Motor neuron (in vitro differentiated cells): Measurements from ENCODE around the gene C4B. TPM values are rescaled to one million over a fixed set of nuclear protein-coding genes. Genes with fewer than 3 reads are reported as not detected.
"Not testable (repeated sequence)": the region's sequence is repeated elsewhere in the genome, so short reads cannot be mapped to it uniquely, and the experiment has no call there.

Source experiments
- ATAC-seq, 8 experiments: fragments of 200-7000 bp; cut with Tn5 transposase; replicated peaks in 6 of 8; 2 replicates each; pipeline ENCODE4 v1.8.0; 2021; ENCODE audit warnings: mild to moderate bottlenecking in 8 of 8, moderate library complexity in 8 of 8
- H3K27ac ChIP-seq, 2 donors: fragments of 250-450 bp; sonication (Bioruptor Pico); 2 replicates each; pipeline ENCODE4 v1.9.0; 2021; ENCODE audit warnings: antibody characterized with exemption in 2 of 2, mild to moderate bottlenecking in 2 of 2, moderate library complexity in 1 of 2
- H3K4me1 ChIP-seq, 2 donors: fragments of 250-450 bp; sonication (Bioruptor Pico); replicated peaks in 1 of 2; 2 replicates each; pipeline ENCODE4 v1.6.1; 2021; ENCODE audit warnings: antibody characterized with exemption in 2 of 2, mild to moderate bottlenecking in 2 of 2, moderate library complexity in 1 of 2
- H3K4me3 ChIP-seq, 5 donors: fragments of 250-450 bp; sonication (Bioruptor Pico); 2 replicates each; pipeline ENCODE4 v1.9.0; 2021; ENCODE audit warnings: antibody characterized with exemption in 5 of 5, mild to moderate bottlenecking in 5 of 5, moderate library complexity in 4 of 5
- WGBS, 10 experiments: fragments of 450-650 bp; shearing (Covaris generic); methylation state at CpG; one replicate each; pipeline ENCODE4 v1.0.0; 2022; 5-methylcytosine and 5-hydroxymethylcytosine counted together
- in situ Hi-C, 9 experiments: fragments of 400-800 bp; cut with MboI; loops; one replicate each; pipeline ENCODE4 v1.15.0; 2021; ENCODE audit warnings: low sequenced_read_pairs in 9 of 9, low pct_unique_long_range_greater_than_20kb in 2 of 9; ENCODE audit not compliant: unreplicated experiment in 9 of 9
- total RNA-seq, 8 experiments: library from RNA; unstranded; fragments of 300-600 nt; gene quantifications; 2 replicates each; pipeline versions ENCODE4 v1.2.3 to v1.2.4, GENCODE V29; 2022

Gene C4B
- total RNA-seq, 8 experiments from 2014 or later: 2.5 to 575 (median 14.2) TPM

DNA sequence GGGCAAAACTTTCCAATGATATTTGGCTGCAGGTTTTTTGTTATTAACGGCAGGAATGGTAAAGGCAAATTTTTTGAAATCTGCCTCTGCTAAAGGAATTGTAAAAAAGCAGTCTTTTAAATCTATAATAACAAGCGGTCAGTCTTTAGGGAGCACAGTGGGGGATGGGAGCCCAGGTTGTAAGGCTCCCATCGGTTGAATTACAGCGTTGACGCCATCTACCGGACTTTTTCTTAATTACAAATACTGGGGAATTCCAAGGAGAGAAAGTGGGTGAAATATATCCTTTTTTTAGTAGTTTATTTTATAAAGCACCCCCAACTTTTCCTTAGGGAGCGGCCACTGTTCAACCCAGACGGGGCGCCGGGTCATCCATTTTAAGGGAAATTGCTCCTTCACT, 7.5 kb downstream of the C4B start:
- in situ Hi-C loops, H3K4me3 ChIP-seq, H3K27ac ChIP-seq, H3K4me1 ChIP-seq: not testable (repeated sequence)
- ATAC-seq: peak in 2 of 8 experiments; percentile 55 to 68
- WGBS, 10 experiments: no CpG with 5 or more reads among the region's 10 CpGs

GRCh38 chr6:32028631-32029030, 14.0 kb downstream of the C4B start:
- H3K4me3 ChIP-seq, H3K4me1 ChIP-seq, in situ Hi-C loops, H3K27ac ChIP-seq, ATAC-seq: not testable (repeated sequence)
- no CpG with 5 or more reads among the region's 10 CpGs for WGBS, 10 experiments

GRCh38 chr6:32029553-32029952, 15.0 kb downstream of the C4B start:
- H3K4me1 ChIP-seq, H3K27ac ChIP-seq, in situ Hi-C loops, H3K4me3 ChIP-seq: not testable (repeated sequence)
- peak in 1 of 8 experiments; percentile 4 for ATAC-seq
- no CpG with 5 or more reads among the region's 14 CpGs for WGBS, 10 experiments

GRCh38 chr6:32035283-32036013, 20.9 kb downstream of the C4B start:
- in situ Hi-C loops, H3K4me1 ChIP-seq, H3K4me3 ChIP-seq, ATAC-seq, H3K27ac ChIP-seq: not testable (repeated sequence)
- WGBS, 10 experiments: no CpG with 5 or more reads among the region's 16 CpGs

DNA sequence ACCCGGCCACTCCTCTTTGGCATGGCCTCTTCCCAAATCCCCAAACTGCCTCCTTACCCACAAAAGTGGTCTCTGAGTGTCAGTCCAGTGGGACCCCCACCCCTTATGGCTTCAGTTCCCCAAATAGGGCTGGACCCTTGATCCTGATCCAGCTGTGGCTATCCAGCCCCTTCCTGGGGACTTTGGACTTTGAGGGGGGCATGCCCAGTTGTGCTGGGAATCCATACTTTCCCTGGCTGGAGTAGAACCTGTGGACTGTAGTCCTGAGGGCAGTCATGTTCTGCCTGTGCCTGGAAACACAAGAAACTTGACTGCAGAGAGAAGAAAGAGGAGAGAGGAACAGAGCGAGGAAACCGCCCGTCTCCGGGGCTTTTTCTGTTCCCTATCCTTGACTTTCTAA, 22.5 kb downstream of the C4B start:
- ATAC-seq, in situ Hi-C loops, H3K27ac ChIP-seq, H3K4me3 ChIP-seq, H3K4me1 ChIP-seq: not testable (repeated sequence)
- WGBS, 10 experiments: 100% methylated on average over 1 of the region's 5 CpGs; no CpG with 5 or more reads in 9 of the 10 experiments

- WGBS, 10 experiments: no CpG with 5 or more reads among the region's 19 CpGs
- in situ Hi-C loops, H3K4me1 ChIP-seq, H3K27ac ChIP-seq, ATAC-seq, H3K4me3 ChIP-seq: not testable (repeated sequence)
Measured at GRCh38 chr6:32037598-32038524, 23.3 kb downstream of the C4B start, which contains the start of gene CYP21A2. CYP21A2 (plus strand) TSS chr6:32038415; CDS start chr6:32038423, 8 bp downstream.

GRCh38 chr6:32038878-32039277, 24.3 kb downstream of the C4B start:
- H3K4me3 ChIP-seq, H3K27ac ChIP-seq, H3K4me1 ChIP-seq, in situ Hi-C loops, ATAC-seq: not testable (repeated sequence)
- whole genome bisulfite sequencing, 10 experiments: no CpG with 5 or more reads among the region's 5 CpGs

DNA sequence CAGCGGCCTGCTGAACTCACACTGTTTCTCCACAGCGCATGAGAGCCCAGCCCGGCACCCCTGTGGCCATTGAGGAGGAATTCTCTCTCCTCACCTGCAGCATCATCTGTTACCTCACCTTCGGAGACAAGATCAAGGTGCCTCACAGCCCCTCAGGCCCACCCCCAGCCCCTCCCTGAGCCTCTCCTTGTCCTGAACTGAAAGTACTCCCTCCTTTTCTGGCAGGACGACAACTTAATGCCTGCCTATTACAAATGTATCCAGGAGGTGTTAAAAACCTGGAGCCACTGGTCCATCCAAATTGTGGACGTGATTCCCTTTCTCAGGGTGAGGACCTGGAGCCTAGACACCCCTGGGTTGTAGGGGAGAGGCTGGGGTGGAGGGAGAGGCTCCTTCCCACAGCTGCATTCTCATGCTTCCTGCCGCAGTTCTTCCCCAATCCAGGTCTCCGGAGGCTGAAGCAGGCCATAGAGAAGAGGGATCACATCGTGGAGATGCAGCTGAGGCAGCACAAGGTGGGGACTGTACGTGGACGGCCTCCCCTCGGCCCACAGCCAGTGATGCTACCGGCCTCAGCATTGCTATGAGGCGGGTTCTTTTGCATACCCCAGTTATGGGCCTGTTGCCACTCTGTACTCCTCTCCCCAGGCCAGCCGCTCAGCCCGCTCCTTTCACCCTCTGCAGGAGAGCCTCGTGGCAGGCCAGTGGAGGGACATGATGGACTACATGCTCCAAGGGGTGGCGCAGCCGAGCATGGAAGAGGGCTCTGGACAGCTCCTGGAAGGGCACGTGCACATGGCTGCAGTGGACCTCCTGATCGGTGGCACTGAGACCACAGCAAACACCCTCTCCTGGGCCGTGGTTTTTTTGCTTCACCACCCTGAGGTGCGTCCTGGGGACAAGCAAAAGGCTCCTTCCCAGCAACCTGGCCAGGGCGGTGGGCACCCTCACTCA, 25.0 kb downstream of the C4B start:
- WGBS, 10 experiments: 20 to 60% methylated on average over 1 to 2 of the region's 24 CpGs; no CpG with 5 or more reads in 8 of the 10 experiments
- H3K27ac ChIP-seq, H3K4me3 ChIP-seq, in situ Hi-C loops, H3K4me1 ChIP-seq: not testable (repeated sequence)
- peak in 7 of 8 experiments; percentile 2 to 37 (median 7) for ATAC-seq

- H3K4me1 ChIP-seq, H3K4me3 ChIP-seq, in situ Hi-C loops, H3K27ac ChIP-seq: not testable (repeated sequence)
- no CpG with 5 or more reads among the region's 43 CpGs for WGBS, 10 experiments
- peak in 7 of 8 experiments; percentile 3 to 42 (median 13) for ATAC-seq
Measured at GRCh38 chr6:32040299-32041049, 25.9 kb downstream of the C4B start.

GRCh38 chr6:32041050-32041321, 26.4 kb downstream of the C4B start:
- ATAC-seq, H3K4me1 ChIP-seq, H3K4me3 ChIP-seq, H3K27ac ChIP-seq, in situ Hi-C loops: not testable (repeated sequence)
- WGBS, 10 experiments: no CpG with 5 or more reads among the region's 13 CpGs

GRCh38 chr6:32041385-32041784, 26.8 kb downstream of the C4B start:
- H3K27ac ChIP-seq, in situ Hi-C loops, H3K4me3 ChIP-seq, H3K4me1 ChIP-seq, ATAC-seq: not testable (repeated sequence)
- WGBS, 10 experiments: no CpG with 5 or more reads among the region's 10 CpGs

- ATAC-seq: not testable (repeated sequence)
- WGBS, 10 experiments: no CpG with 5 or more reads among the region's 15 CpGs
Measured at GRCh38 chr6:32042276-32042675, 27.7 kb downstream of the C4B start.

More at GRCh38 chr6:32042276-32042675, 27.7 kb downstream of the C4B start:
- in situ Hi-C loops, H3K27ac ChIP-seq, H3K4me3 ChIP-seq: not testable (repeated sequence)
- peaks cover 11 to 15% of the 10 kb centered on the region in 2 donors for H3K4me1 ChIP-seq
